Measurements from ENCODE around the gene SEMA6B. TPM values are rescaled to one million over a fixed set of nuclear protein-coding genes. Genes with fewer than 3 reads are reported as not detected.
A peak's percentile ranks its signal among the peaks of the same experiment; 100 is the strongest.

Gene SEMA6B
- total and polyA plus RNA-seq, 2 of the 8 experiments (the other 6 are each of a cell fraction or from before 2014, with no cell fraction given), result 31.3 to 54.4 TPM

GRCh38 chr19:4583961-4584669, 24.6 kb upstream of the SEMA6B start (continued):
- no peak for TF ChIP-seq RAD21 (IDR thresholded peaks at IDR 0.05 in 1 of 2, conservative IDR thresholded peaks at IDR 0.05 in 1 of 2; ENCODE audit: low read depth in 2 of 2, low read length in 2 of 2)
- no peak for TF ChIP-seq CBX8 (IDR thresholded peaks at IDR 0.05; ENCODE audit: borderline replicate concordance, low read depth, low read length)
- TF ChIP-seq PHF8 (conservative IDR thresholded peaks at IDR 0.05; ENCODE audit: low read depth, low read length), result no peak
- TF ChIP-seq SAP30 (IDR thresholded peaks at IDR 0.05; ENCODE audit: insufficient read depth, insufficient replicate concordance, low read length), result no peak
- TF ChIP-seq HDAC2 (IDR thresholded peaks at IDR 0.05; ENCODE audit: borderline replicate concordance in 1 of 2, low read depth in 2 of 2, low read length in 2 of 2), result peak in 1 of 2 experiments; percentile 85; a peak in 1 of 4 replicates
- TF ChIP-seq, protein P1, sequence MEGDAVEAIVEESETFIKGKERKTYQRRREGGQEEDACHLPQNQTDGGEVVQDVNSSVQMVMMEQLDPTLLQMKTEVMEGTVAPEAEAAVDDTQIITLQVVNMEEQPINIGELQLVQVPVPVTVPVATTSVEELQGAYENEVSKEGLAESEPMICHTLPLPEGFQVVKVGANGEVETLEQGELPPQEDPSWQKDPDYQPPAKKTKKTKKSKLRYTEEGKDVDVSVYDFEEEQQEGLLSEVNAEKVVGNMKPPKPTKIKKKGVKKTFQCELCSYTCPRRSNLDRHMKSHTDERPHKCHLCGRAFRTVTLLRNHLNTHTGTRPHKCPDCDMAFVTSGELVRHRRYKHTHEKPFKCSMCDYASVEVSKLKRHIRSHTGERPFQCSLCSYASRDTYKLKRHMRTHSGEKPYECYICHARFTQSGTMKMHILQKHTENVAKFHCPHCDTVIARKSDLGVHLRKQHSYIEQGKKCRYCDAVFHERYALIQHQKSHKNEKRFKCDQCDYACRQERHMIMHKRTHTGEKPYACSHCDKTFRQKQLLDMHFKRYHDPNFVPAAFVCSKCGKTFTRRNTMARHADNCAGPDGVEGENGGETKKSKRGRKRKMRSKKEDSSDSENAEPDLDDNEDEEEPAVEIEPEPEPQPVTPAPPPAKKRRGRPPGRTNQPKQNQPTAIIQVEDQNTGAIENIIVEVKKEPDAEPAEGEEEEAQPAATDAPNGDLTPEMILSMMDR (IDR thresholded peaks at IDR 0.05; ENCODE audit: control extremely low read depth in 1 of 3, insufficient read depth in 1 of 3, low read depth in 1 of 3, low read length in 3 of 3), result no peak
- no peak for TF ChIP-seq CTBP2 (IDR thresholded peaks at IDR 0.05; ENCODE audit: borderline replicate concordance, insufficient read depth, insufficient read length, low read length)
- TF ChIP-seq, protein P2, sequence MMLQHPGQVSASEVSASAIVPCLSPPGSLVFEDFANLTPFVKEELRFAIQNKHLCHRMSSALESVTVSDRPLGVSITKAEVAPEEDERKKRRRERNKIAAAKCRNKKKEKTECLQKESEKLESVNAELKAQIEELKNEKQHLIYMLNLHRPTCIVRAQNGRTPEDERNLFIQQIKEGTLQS (IDR thresholded peaks at IDR 0.05; ENCODE audit: insufficient read depth, low read depth, low read length), result no peak
- TF ChIP-seq GABPA (IDR thresholded peaks at IDR 0.05; ENCODE audit: borderline replicate concordance, insufficient read depth, low read length), result peak; percentile 51; the same call in 1 of the 2 replicates
- no peak for TF ChIP-seq SP2 (IDR thresholded peaks at IDR 0.05; ENCODE audit: low read length)
- peak; percentile 46 for TF ChIP-seq ASH2L (IDR thresholded peaks at IDR 0.05; ENCODE audit: low read length)
- TF ChIP-seq RNF2 (IDR thresholded peaks at IDR 0.05; ENCODE audit: borderline replicate concordance, low read depth, low read length, missing control alignments, poor library complexity, severe bottlenecking), result no peak
- TF ChIP-seq SIN3A (conservative IDR thresholded peaks at IDR 0.05 in 1 of 2, IDR thresholded peaks at IDR 0.05 in 1 of 2; ENCODE audit: low read depth in 1 of 2, low read length in 2 of 2), result peak in 1 of 2 experiments; percentile 16; a peak in 1 of 4 replicates
- TF ChIP-seq CHD2 (IDR thresholded peaks at IDR 0.05; ENCODE audit: low read length), result no peak

All from H1 (cell line).